T-cell (primary cell): ENCODE results near the gene ZNF600. TPM values are rescaled to one million over a fixed set of nuclear protein-coding genes. Genes with fewer than 3 reads are reported as not detected.
"Not testable (repeated sequence)": the region's sequence is repeated elsewhere in the genome, so short reads cannot be mapped to it uniquely, and the experiment has no call there.

Source experiments
- ATAC-seq, 4 experiments: fragments of 200-7000 bp in 3 of 4; fragments of 150-1000 bp in 1 of 4; cut with Tn5 transposase; replicated peaks in 1 of 4; 1 replicate in 3 of 4; 2 replicates in 1 of 4; pipeline ENCODE4 v1.10.0; 2021; ENCODE audit warnings: moderate library complexity in 3 of 4, mild to moderate bottlenecking in 2 of 4, moderate number of reproducible peaks in 1 of 4
- CTCF ChIA-PET, 2 donors: fragments of 300-600 bp; sonication (Branson Sonifier 250); formaldehyde crosslinking; loops; one replicate each; lab custom pipeline; 2022; ENCODE audit warnings: antibody characterized with exemption in 2 of 2; lab: Charles Lee
- POLR2A ChIA-PET, 2 donors: fragments of 300-600 bp; sonication (Branson Sonifier 250); formaldehyde crosslinking; loops; one replicate each; lab custom pipeline; 2022; ENCODE audit warnings: antibody characterized with exemption in 2 of 2; lab: Charles Lee
- DNase-seq, 35 experiments: peaks; one replicate each; pipeline versions ENCODE4 v3.0.0 to v3.0.0-alpha.2; 2013 to 2023
- H3K27ac ChIP-seq: one replicate; pipeline ENCODE4 v1.5.1; 2013; ENCODE audit warnings: low read length
- H3K27me3 ChIP-seq, 2 experiments: replicated peaks in 1 of 2; 1 replicate in 1 of 2; 2 replicates in 1 of 2; pipeline versions ENCODE4 v1.6.1 to v1.7.0; 2013; ENCODE audit warnings: low read length in 1 of 2, mixed read lengths in 1 of 2; ENCODE audit not compliant: control insufficient read depth in 2 of 2, insufficient read depth in 2 of 2; ENCODE audit errors: extremely low read depth in 1 of 2
- H3K36me3 ChIP-seq, 2 donors: 1 replicate in 1 of 2; 2 replicates in 1 of 2; pipeline versions ENCODE4 v1.6.1 to v1.7.0; 2013; ENCODE audit warnings: low read length in 1 of 2; ENCODE audit not compliant: control insufficient read depth in 2 of 2, insufficient read depth in 1 of 2; ENCODE audit errors: extremely low read depth in 1 of 2
- H3K4me1 ChIP-seq, 2 experiments: 1 replicate in 1 of 2; 2 replicates in 1 of 2; pipeline versions ENCODE4 v1.6.1 to v1.7.0; 2013; ENCODE audit warnings: low read length in 2 of 2, mixed read lengths in 1 of 2; ENCODE audit not compliant: insufficient read depth in 2 of 2, control insufficient read depth in 1 of 2; ENCODE audit errors: extremely low read depth in 1 of 2
- H3K4me3 ChIP-seq, 2 donors: 1 replicate in 1 of 2; 2 replicates in 1 of 2; pipeline versions ENCODE4 v1.5.1 to v1.7.0; 2013; ENCODE audit warnings: mild to moderate bottlenecking in 2 of 2, low read length in 1 of 2, moderate library complexity in 1 of 2; ENCODE audit not compliant: control insufficient read depth in 1 of 2; ENCODE audit errors: extremely low read depth in 1 of 2
- H3K9me3 ChIP-seq: 2 replicates; pipeline ENCODE4 v1.7.0; 2013
- H3K27ac Mint-ChIP-seq, 2 donors: one replicate each; pipeline ENCODE4 v1.8.0; 2020 to 2021; ENCODE audit warnings: mild to moderate bottlenecking in 2 of 2, mixed read lengths in 2 of 2
- H3K27me3 Mint-ChIP-seq, 2 donors: one replicate each; pipeline ENCODE4 v1.8.0; 2021 to 2022; ENCODE audit warnings: mixed read lengths in 2 of 2
- H3K36me3 Mint-ChIP-seq: one replicate; pipeline ENCODE4 v1.8.0; 2021; ENCODE audit warnings: mixed read lengths
- H3K4me1 Mint-ChIP-seq, 3 donors: one replicate each; pipeline ENCODE4 v1.8.0; 2020 to 2022; ENCODE audit warnings: mixed read lengths in 3 of 3, mild to moderate bottlenecking in 1 of 3
- H3K4me3 Mint-ChIP-seq, 3 donors: one replicate each; pipeline ENCODE4 v1.8.0; 2020 to 2022; ENCODE audit warnings: mild to moderate bottlenecking in 3 of 3, mixed read lengths in 3 of 3, moderate library complexity in 3 of 3
- H3K9me3 Mint-ChIP-seq, 3 donors: one replicate each; pipeline ENCODE4 v1.8.0; 2020 to 2022; ENCODE audit warnings: mixed read lengths in 3 of 3
- WGBS: methylation state at CpG from one replicate; pipeline ENCODE4 v1.1.5; 2013; ENCODE audit warnings: missing lambda C conversion rate; ENCODE audit not compliant: insufficient coverage; 5-methylcytosine and 5-hydroxymethylcytosine counted together
- total RNA-seq, 35 experiments: library from RNA in 6 of 35; stranded (reverse) in 6 of 35; fragments of 120-200 nt in 1 of 35; gene quantifications; one replicate each; pipeline versions ENCODE4 v1.2.1 to v1.2.4 and lab custom pipeline; 2013 to 2026

Gene ZNF600
- total RNA-seq, 5 donors from 2014 or later (not counting 1 experiment from before 2014, with no cell fraction given) = 11.4 to 52.4 (median 24.5) TPM

DNA sequence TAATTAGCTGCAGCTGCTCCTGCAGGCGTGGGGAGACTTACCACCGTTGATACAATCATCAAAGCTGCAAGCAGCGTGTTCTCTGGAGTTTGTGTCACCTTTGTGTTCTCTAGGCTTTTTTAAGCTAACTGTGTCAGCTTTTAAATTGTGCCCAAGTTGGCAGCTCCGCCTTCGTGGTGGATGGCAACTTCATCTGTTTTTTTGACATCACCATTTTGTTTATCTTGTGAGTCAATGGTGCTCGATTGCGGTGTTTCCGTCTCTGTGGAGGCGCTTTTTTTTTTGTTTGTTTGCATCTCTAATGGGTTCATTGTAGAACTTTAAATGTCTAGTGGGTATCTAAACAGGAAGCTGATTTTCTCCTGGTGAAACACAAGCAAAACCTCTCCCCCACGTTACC, 40.7 kb downstream of the ZNF600 start:
- H3K36me3 ChIP-seq, H3K4me3 ChIP-seq, H3K27me3 Mint-ChIP-seq, H3K9me3 ChIP-seq, H3K36me3 Mint-ChIP-seq, H3K9me3 Mint-ChIP-seq, H3K27me3 ChIP-seq, H3K4me3 Mint-ChIP-seq: not testable (repeated sequence)
- ATAC-seq (peak in 1 of 4 experiments; percentile 38), DNase-seq (peak in 19 of 35 experiments; percentile 1 to 58 (median 20))
- POLR2A ChIA-PET = interaction anchor here in 1 of 2 donors (0.6 kb wide), 1 partner anchor 219 kb away, joined by 7 read pairs; no protein-coding TSS in a partner anchor
- WGBS = 21% methylated on average over 3 of the region's 10 CpGs
- H3K4me1 ChIP-seq = peaks cover 10 to 13% of the 10 kb centered on the region in 2 experiments
- H3K27ac ChIP-seq = peak overlapping the region; percentile 44
- CTCF ChIA-PET = interaction anchor here in 1 of 2 donors (0.7 kb wide), 1 partner anchor 12 kb away, joined by 3 read pairs; no protein-coding TSS in a partner anchor
- Mint-ChIP-seq H3K4me1 (peaks cover 17 to 27% (median 24%) of the 10 kb centered on the region in 3 donors), H3K27ac (peak overlapping the region in 1 of 2 donors; percentile 13)

DNA sequence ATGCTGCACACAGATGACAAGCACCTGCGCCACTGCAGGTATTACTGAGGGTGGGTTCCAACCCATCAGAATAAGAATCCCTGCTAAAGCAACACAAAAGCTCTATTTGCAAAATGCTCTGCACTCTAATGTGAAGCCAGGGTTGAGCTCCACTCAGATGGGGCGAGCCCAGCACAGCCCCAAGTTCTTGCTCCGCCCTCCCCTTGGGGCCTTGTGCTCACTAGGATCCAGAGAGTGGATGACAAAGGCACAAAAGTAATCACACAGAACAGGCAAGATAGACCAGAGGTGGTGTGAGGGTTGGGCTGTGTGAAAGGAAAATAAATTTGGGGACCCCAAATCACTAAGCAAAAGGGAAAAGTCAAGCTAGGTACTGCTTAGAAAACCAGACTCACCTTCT, 43.5 kb downstream of the ZNF600 start:
- H3K36me3 ChIP-seq = no peaks in the 10 kb centered on the region
- DNase-seq = no peak
- Mint-ChIP-seq H3K9me3 (no peaks in the 10 kb centered on the region), H3K27me3 (no peaks in the 10 kb centered on the region), H3K4me3 (peak overlapping the region in 1 of 3 donors; percentile 11), H3K27ac (peak overlapping the region; percentile 57 to 83), H3K4me1 (peaks cover 17 to 27% (median 24%) of the 10 kb centered on the region in 3 donors), H3K36me3 (peaks cover 3% of the 10 kb centered on the region)
- no peak overlapping the region for H3K27ac ChIP-seq
- no peak for ATAC-seq
- H3K4me3 ChIP-seq = no peak overlapping the region
- CTCF ChIA-PET = no interaction called here
- H3K27me3 ChIP-seq = no peaks in the 10 kb centered on the region
- peaks cover 7 to 13% of the 10 kb centered on the region in 2 experiments for H3K4me1 ChIP-seq
- POLR2A ChIA-PET = no interaction called here
- 88% methylated on average over 2 of the region's 3 CpGs for WGBS
- H3K9me3 ChIP-seq = no peaks in the 10 kb centered on the region

DNA sequence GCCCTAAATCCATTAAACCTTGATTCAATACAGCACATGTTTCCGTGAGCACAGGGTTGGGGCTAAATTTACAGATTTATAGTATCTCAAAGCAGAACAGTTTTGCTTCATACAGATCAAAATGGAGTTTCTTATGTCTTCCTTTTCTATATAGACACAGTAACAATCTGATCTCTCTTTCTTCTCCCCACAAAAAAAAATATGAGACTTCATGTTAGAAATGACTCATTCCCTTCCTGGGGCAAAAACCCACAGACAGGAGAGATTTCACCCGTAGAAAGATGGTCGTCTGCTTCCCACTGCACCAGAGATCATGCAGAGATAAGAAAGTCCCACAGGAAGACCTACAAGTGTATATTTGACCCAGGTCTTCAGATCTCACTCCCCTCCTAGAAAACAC, 44.1 kb downstream of the ZNF600 start:
- peak overlapping the region; percentile 77 to 83 for H3K27ac Mint-ChIP-seq
- H3K4me3 Mint-ChIP-seq = peak overlapping the region in 1 of 3 donors; percentile 11
- Histone ChIP-seq H3K27ac (no peak overlapping the region), H3K27me3 (no peaks in the 10 kb centered on the region), H3K4me1 (peaks cover 7 to 13% of the 10 kb centered on the region in 2 experiments), H3K36me3 (no peaks in the 10 kb centered on the region), H3K9me3 (no peaks in the 10 kb centered on the region), H3K4me3 (no peak overlapping the region)
- peak in 3 of 4 experiments; percentile 18 to 56 (median 41) for ATAC-seq
- WGBS = 0% methylated on average over 2 of the region's 3 CpGs
- H3K4me1 Mint-ChIP-seq = peaks cover 17 to 27% (median 24%) of the 10 kb centered on the region in 3 donors
- CTCF ChIA-PET = no interaction called here
- H3K9me3 Mint-ChIP-seq = no peaks in the 10 kb centered on the region
- peaks cover 3% of the 10 kb centered on the region for H3K36me3 Mint-ChIP-seq
- H3K27me3 Mint-ChIP-seq = no peaks in the 10 kb centered on the region
- POLR2A ChIA-PET = no interaction called here
- peak in 1 of 35 experiments; percentile 30 for DNase-seq

DNA sequence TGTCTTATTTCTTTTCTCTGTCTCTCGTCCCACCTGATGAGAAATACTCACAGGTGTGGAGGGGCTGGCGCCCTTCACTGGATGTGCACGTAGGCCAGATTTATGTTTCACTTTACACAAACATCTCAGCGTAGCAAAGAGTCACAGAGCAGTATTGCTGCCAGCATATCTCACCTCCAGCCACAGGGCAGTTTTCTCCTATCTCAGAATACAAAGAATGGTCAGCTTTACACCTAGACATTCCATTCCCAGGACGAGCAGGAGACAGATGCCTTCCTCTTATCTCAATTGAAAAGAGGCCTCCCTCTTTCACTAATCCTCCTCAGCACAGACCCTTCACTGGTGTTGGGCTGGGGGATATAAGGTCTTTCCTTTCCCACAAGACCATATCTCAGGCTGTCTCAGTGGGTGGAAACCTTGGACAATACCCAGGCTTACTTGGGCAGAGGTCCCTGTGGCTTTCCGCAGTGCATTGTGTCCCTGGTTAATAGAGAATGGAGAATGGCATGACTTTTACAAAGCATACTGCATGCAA, 44.6 kb downstream of the ZNF600 start:
- no peak for ATAC-seq
- ChIA-PET POLR2A (no interaction called here), CTCF (no interaction called here)
- H3K4me3 ChIP-seq = no peak overlapping the region
- Mint-ChIP-seq H3K36me3 (peaks cover 3% of the 10 kb centered on the region), H3K27ac (peak overlapping the region; percentile 77 to 83), H3K27me3 (no peaks in the 10 kb centered on the region), H3K4me1 (peaks cover 17 to 27% (median 24%) of the 10 kb centered on the region in 3 donors), H3K4me3 (peak overlapping the region in 1 of 3 donors; percentile 11), H3K9me3 (no peaks in the 10 kb centered on the region)
- no peak overlapping the region for H3K27ac ChIP-seq
- H3K27me3 ChIP-seq = no peaks in the 10 kb centered on the region
- H3K9me3 ChIP-seq = no peaks in the 10 kb centered on the region
- WGBS = 94% methylated on average over 4 of the region's 6 CpGs
- no peak for DNase-seq
- H3K36me3 ChIP-seq = no peaks in the 10 kb centered on the region
- H3K4me1 ChIP-seq = peaks cover 7 to 13% of the 10 kb centered on the region in 2 experiments

DNA sequence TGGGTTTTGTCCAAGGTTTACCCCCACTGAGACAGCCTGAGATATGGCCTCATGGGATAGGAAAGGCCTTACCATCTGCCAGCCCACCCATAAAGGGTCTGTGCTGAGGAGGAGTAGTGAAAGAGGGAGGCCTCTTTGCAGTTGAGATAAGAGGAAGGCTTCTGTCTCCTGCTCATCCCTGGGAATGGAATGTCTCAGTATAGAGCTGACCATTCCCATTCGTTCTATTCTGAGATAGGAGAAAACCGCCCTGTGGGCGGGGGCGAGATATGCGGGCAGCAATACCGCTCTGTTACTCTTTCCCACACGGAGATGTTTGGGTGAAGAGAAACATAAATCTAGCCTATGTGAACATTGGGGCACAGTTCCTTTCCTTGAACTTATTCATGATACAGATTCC, 45.2 kb downstream of the ZNF600 start:
- H3K4me3 ChIP-seq, H3K9me3 ChIP-seq, H3K4me3 Mint-ChIP-seq, POLR2A ChIA-PET, ATAC-seq, H3K9me3 Mint-ChIP-seq, H3K36me3 Mint-ChIP-seq, H3K27ac ChIP-seq, DNase-seq, H3K27me3 ChIP-seq, H3K36me3 ChIP-seq, H3K27ac Mint-ChIP-seq, CTCF ChIA-PET, H3K27me3 Mint-ChIP-seq: not testable (repeated sequence)
- WGBS = 70% methylated on average over 2 of the region's 7 CpGs
- peaks cover 7 to 13% of the 10 kb centered on the region in 2 experiments for H3K4me1 ChIP-seq
- H3K4me1 Mint-ChIP-seq = peaks cover 17 to 25% (median 24%) of the 10 kb centered on the region in 3 donors

DNA sequence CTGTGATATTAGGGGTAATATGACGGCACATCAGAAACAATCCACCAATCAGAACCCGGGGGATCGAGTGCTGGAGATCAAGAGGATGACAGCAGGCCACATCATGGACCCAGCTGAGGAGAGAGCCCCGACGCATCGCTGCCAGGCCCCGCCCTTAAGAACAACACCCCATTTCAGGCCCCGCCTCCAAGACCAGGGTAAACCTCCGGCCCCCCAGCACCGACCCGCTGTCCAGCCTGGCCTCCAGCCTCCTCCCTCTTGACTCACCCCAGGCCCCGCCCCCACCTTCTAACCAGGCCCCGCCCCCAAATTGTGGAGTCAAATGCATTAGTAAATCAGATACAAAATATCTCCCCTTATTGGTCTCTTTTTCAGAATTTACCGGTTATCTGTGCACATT, 47.0 kb downstream of the ZNF600 start:
- no peaks in the 10 kb centered on the region for H3K27me3 ChIP-seq
- peaks cover 13 to 19% of the 10 kb centered on the region in 2 experiments for H3K4me1 ChIP-seq
- H3K27ac ChIP-seq = no peak overlapping the region
- Mint-ChIP-seq H3K27ac (no peak overlapping the region), H3K4me3 (no peak overlapping the region), H3K27me3 (no peaks in the 10 kb centered on the region), H3K4me1 (peaks cover 26 to 28% (median 27%) of the 10 kb centered on the region in 3 donors), H3K36me3 (peaks cover 3% of the 10 kb centered on the region), H3K9me3 (no peaks in the 10 kb centered on the region)
- CTCF ChIA-PET = no interaction called here
- ATAC-seq = no peak
- 83% methylated on average over 1 of the region's 14 CpGs for WGBS
- no peak for DNase-seq
- POLR2A ChIA-PET = no interaction called here
- H3K36me3 ChIP-seq = no peaks in the 10 kb centered on the region
- no peak overlapping the region for H3K4me3 ChIP-seq
- no peaks in the 10 kb centered on the region for H3K9me3 ChIP-seq
